Loucy (cell line): ENCODE measurements around the gene TLE5.

Experiments used
- EZH2phosphoT487 ChIP-seq: fragments of 200-600 bp; IDR thresholded peaks from 2 replicates; pipeline ENCODE4 v1.6.1; 2018; ENCODE audit warnings: antibody characterized with exemption, mild to moderate bottlenecking, moderate library complexity, borderline replicate concordance
- TF ChIP-seq, protein P1 (sequence below): fragments of 200-600 bp; sonication (generic); conservative IDR thresholded peaks from 2 replicates; pipeline ENCODE4 v1.5.1; 2014; ENCODE audit warnings: mild to moderate bottlenecking, antibody characterized with exemption, low read length

GRCh38 chr19:3104708-3104983 lies 42.4 kb upstream of the TLE5 start:
- TF ChIP-seq, protein P1, sequence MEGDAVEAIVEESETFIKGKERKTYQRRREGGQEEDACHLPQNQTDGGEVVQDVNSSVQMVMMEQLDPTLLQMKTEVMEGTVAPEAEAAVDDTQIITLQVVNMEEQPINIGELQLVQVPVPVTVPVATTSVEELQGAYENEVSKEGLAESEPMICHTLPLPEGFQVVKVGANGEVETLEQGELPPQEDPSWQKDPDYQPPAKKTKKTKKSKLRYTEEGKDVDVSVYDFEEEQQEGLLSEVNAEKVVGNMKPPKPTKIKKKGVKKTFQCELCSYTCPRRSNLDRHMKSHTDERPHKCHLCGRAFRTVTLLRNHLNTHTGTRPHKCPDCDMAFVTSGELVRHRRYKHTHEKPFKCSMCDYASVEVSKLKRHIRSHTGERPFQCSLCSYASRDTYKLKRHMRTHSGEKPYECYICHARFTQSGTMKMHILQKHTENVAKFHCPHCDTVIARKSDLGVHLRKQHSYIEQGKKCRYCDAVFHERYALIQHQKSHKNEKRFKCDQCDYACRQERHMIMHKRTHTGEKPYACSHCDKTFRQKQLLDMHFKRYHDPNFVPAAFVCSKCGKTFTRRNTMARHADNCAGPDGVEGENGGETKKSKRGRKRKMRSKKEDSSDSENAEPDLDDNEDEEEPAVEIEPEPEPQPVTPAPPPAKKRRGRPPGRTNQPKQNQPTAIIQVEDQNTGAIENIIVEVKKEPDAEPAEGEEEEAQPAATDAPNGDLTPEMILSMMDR = no peak
- no peak for TF ChIP-seq EZH2phosphoT487
